GM12873 (cell line): ENCODE measurements around the gene B3GNT9.

Source experiments
- CTCF ChIP-seq: IDR thresholded peaks from 2 replicates; pipeline ENCODE4 v1.5.1; 2012; ENCODE audit warnings: low read depth, mild to moderate bottlenecking, moderate library complexity, low read length, control low read depth; ENCODE audit not compliant: insufficient read depth; ENCODE audit errors: missing control alignments

Gene B3GNT9

DNA sequence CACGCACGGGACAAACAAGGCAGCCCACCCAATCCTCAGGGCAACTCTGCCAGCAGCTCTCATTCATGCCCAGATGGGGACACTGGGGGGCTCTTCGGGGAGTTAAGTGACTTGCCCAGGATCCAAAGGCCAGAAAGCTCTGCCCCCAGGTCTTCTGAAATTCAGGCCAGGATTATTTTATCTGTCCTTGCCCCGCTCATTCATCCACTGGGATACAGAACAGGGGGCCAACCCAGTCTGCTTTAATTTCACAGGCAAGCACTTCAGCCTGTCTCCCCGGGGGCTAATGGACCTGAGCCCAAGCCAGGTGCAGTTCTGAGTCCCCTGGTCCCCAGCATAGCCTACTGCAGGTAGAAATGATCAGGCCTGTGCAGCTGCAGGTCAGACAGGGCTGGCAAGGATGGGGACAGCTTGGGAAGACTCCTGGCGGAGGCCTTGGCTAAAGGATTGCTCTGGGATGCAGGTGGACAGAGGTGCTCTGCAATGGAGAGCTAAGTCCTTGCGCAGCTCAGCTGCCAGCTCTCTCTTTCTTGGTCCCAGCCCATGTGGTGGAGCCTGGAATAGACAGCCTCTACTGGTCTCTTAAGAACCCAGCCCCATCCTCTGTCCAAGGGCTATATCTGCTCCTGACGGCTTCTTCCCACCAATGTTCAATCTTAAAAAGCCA lies 766 bp upstream of the B3GNT9 start:
- TF ChIP-seq CTCF, result peak; percentile 25

DNA sequence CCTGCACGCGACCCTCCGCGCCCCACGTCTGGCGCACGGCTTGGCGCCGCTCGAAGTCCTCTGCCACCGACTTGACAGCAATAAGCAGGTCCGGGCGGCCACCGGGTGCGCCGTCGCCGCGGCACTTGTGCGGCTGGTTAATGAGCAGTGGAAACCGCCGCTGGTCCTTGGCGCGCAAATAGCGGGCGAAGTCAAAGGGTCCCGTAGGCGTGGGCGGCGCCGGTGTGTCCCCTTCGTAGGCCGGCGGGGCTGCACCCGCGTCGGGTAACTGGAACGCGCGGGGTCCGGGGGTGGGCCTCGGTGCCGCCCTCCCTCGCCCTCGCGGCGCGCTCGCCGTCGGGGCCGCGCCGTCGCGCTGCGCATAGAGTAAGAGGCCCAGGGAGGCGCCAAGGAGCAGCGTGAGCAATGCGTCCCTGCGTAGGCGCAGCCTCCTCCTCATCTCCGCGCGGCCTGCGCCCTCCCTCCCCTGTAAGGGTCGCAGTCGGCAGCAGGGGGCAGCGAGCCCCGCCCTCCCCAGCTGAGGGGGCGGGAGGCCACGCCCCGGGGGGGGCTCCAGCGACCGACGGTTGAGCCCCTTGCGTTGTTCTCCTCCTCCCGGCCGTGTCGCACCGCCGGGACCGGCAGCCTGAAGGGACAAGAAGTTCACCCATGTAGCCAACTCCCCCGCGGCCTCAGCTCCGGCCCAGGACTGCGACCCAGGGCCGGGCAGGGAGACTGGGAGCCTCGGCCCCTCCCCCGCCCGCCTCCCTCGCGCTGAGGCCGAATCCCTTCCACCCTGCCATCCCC lies 558 bp downstream of the B3GNT9 start:
- no peak for TF ChIP-seq CTCF

- peak; percentile 1 for TF ChIP-seq CTCF
Observed at GRCh38 chr16:67149276-67150046, 1.3 kb downstream of the B3GNT9 start.

DNA sequence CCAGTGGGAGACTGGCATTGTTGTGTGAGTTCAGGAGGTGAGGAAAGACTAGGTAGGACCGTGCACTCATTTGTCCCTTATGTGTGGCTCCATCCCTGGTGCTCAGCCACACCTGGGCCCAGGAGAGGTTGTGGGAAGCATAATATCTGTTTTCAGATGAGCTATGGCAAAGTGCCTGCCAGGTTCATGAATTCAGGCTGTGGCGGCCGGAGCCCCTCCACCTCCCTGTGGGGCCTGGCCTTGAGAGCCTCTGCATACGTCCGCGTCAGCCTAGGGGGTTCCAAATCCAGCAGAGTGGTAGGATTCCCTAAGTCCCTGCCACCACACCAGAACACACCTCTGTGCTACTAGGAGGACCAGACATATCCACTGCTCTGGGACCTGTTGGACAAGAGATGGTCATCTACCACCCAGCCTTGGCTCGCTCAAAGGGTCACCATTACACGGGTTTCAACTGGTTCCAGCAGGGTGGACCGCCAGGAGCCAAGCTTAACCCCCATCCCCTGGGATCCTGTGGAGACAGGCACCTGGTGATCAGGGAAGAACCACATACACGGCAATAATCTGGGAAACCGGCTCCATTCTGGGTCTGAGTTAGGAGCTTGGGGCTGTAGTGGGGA lies 2.0 kb downstream of the B3GNT9 start:
- TF ChIP-seq CTCF, result no peak

DNA sequence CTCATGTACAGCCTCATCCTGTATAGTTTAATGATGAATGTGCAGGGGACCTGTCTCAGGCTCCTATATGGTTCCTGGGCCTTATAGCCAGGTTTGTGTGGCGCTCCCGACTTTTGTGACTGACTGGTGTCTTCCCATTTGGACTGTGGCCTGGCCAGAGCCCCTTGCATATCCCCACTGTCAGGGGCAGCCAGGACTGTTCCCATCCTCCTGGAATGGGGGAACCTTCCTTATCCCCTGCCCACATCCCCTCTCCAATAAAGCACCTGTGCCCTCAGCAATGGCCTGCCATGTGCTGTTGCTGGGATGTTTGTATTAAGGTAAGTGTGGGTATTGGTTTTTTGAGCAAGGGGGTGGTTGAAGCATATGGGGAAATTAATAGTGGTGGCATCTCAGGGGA lies 2.6 kb downstream of the B3GNT9 start:
- no peak for TF ChIP-seq CTCF

GRCh38 chr16:67147437-67148140 lies 3.2 kb downstream of the B3GNT9 start:
- TF ChIP-seq CTCF, result no peak
